GM12873 (cell line): Measurements from ENCODE around the gene ABCC12.

Experiments
- CTCF ChIP-seq: IDR thresholded peaks from 2 replicates; pipeline ENCODE4 v1.5.1; 2012; ENCODE audit warnings: low read depth, mild to moderate bottlenecking, moderate library complexity, low read length, control low read depth; ENCODE audit not compliant: insufficient read depth; ENCODE audit errors: missing control alignments

Gene ABCC12

GRCh38 chr16:48117217-48118105 lies 38.3 kb downstream of the ABCC12 start:
- peak; percentile 97 for TF ChIP-seq CTCF

- TF ChIP-seq CTCF = no peak
These were observed 40.5 kb downstream of the ABCC12 start for GRCh38 chr16:48115299-48115698.

- no peak for TF ChIP-seq CTCF
These were observed 41.4 kb downstream of the ABCC12 start for GRCh38 chr16:48114410-48114809.

- peak; percentile 26 for TF ChIP-seq CTCF
These were observed 42.3 kb downstream of the ABCC12 start for GRCh38 chr16:48113471-48113870.

- TF ChIP-seq CTCF = no peak
These were observed 42.8 kb downstream of the ABCC12 start for GRCh38 chr16:48113001-48113400.

GRCh38 chr16:48112600-48112999 lies 43.2 kb downstream of the ABCC12 start:
- no peak for TF ChIP-seq CTCF

- no peak for TF ChIP-seq CTCF
These were observed 44.8 kb downstream of the ABCC12 start for GRCh38 chr16:48110982-48111381.
